Stimulated activated CD4-positive, alpha-beta T cell treated with anti-CD3 and anti-CD28 coated beads, Interleukin-2, amount 100 ng/mL, for 4 hours (primary cell): ENCODE data around the gene DBP.

Experiments
- DNase-seq: peaks from one replicate; pipeline ENCODE4 v3.0.0-alpha.2; 2020; ENCODE audit warnings: low read depth

DBP gene

GRCh38 chr19:48609571-48610108 is 27.5 kb downstream of the DBP start:
- DNase-seq = no peak

- DNase-seq = no peak
Measured at GRCh38 chr19:48608798-48609263, 28.3 kb downstream of the DBP start.

GRCh38 chr19:48607359-48607755 is 29.8 kb downstream of the DBP start:
- no peak for DNase-seq

- DNase-seq = no peak
Measured at GRCh38 chr19:48606463-48607358, 30.5 kb downstream of the DBP start, which contains the start of gene SPACA4. SPACA4 (plus strand) TSS chr19:48606742; CDS start chr19:48606979, 237 bp downstream.

GRCh38 chr19:48603850-48604249 is 33.3 kb downstream of the DBP start:
- DNase-seq = no peak

GRCh38 chr19:48603449-48603848 is 33.7 kb downstream of the DBP start:
- no peak for DNase-seq

- no peak for DNase-seq
Measured at GRCh38 chr19:48603001-48603400, 34.2 kb downstream of the DBP start.

GRCh38 chr19:48600679-48601417 is 36.3 kb downstream of the DBP start:
- DNase-seq = no peak

GRCh38 chr19:48598996-48599700 is 38.0 kb downstream of the DBP start:
- DNase-seq = no peak

GRCh38 chr19:48596679-48597465 is 40.3 kb downstream of the DBP start:
- DNase-seq = no peak

GRCh38 chr19:48596237-48596636 is 40.9 kb downstream of the DBP start:
- no peak for DNase-seq

- no peak for DNase-seq
Measured at GRCh38 chr19:48595833-48596232, 41.3 kb downstream of the DBP start.

- DNase-seq = no peak
Measured at GRCh38 chr19:48595171-48595570, 42.0 kb downstream of the DBP start.

GRCh38 chr19:48591021-48591420 is 46.2 kb downstream of the DBP start:
- no peak for DNase-seq

- peak; percentile 73 for DNase-seq
Measured at GRCh38 chr19:48588670-48589401, 48.3 kb downstream of the DBP start.

GRCh38 chr19:48587387-48587786 is 49.8 kb downstream of the DBP start:
- no peak for DNase-seq

GRCh38 chr19:48582168-48582567 is 55.0 kb downstream of the DBP start:
- no peak for DNase-seq
